WI38 (cell line): Measurements from ENCODE around the gene ALDH5A1.
A peak's percentile ranks its signal among the peaks of the same experiment; 100 is the strongest.

ENCODE experiments used
- H3K4me3 ChIP-seq: 2 replicates; pipeline ENCODE4 v1.5.1; 2011; ENCODE audit warnings: low read depth, mild to moderate bottlenecking, control low read depth, low read length
- TF ChIP-seq, protein P1 (sequence below): IDR thresholded peaks from 2 replicates; pipeline ENCODE4 v1.5.1; 2012; ENCODE audit warnings: low read depth, mild to moderate bottlenecking, control low read depth, low read length

The ALDH5A1 gene

DNA sequence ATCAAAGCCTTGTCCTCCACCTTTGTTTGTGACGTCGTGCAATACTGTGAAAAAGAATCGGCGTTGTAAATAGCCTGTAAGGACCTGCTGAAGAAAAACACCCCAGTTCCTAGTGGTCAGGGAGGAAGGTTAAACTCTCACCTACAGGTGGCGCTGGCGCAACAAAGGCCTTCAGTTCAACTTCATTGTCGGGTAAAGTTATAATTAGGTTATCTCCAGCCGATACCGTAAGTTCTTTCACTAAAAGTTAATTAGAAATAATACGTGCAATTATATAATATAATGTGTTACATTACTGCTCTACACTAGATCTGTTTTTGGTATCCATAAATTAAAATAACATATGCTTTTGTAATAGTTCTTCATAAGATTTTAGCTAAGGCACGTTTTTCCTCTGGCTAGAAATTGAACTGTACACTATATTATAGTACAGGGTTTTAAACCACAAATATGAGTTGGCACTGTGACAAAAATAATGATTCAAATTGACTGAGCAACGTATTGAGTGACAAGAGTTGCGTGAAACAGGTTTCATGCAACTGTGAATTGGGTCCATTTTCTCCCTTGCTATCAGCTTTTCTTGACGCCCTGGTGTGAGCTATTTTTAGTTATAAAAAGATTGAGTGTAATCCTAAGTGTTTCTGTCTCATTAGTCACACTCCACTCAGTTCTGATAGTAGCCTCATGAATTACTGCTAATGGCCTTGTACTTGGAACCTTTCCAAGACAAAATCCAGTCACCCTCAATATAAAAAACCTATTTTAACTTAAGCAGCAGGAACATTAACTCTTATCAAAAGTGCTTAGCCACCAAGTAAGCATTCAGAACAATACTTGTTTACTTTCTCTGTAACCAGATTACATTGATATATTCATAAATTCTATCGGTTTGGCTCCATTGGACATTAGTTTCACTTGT is 89.0 kb downstream of the ALDH5A1 start:
- TF ChIP-seq, protein P1, sequence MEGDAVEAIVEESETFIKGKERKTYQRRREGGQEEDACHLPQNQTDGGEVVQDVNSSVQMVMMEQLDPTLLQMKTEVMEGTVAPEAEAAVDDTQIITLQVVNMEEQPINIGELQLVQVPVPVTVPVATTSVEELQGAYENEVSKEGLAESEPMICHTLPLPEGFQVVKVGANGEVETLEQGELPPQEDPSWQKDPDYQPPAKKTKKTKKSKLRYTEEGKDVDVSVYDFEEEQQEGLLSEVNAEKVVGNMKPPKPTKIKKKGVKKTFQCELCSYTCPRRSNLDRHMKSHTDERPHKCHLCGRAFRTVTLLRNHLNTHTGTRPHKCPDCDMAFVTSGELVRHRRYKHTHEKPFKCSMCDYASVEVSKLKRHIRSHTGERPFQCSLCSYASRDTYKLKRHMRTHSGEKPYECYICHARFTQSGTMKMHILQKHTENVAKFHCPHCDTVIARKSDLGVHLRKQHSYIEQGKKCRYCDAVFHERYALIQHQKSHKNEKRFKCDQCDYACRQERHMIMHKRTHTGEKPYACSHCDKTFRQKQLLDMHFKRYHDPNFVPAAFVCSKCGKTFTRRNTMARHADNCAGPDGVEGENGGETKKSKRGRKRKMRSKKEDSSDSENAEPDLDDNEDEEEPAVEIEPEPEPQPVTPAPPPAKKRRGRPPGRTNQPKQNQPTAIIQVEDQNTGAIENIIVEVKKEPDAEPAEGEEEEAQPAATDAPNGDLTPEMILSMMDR, result peak; percentile 77
- no peak overlapping the region for H3K4me3 ChIP-seq

- TF ChIP-seq, protein P1, result no peak
- H3K4me3 ChIP-seq, result no peak overlapping the region
Observed at GRCh38 chr6:24584382-24584720, 89.6 kb downstream of the ALDH5A1 start.
